A673 (cell line): Measurements from ENCODE around the gene RAP1B.

ENCODE experiments used
- EZH2 ChIP-seq: fragments of 200-600 bp; sonication (generic); IDR thresholded peaks from 2 replicates; pipeline ENCODE4 v1.6.1; 2017; ENCODE audit warnings: borderline replicate concordance, low read depth, mild to moderate bottlenecking, mixed read lengths, antibody characterized with exemption, low read length; ENCODE audit not compliant: poor library complexity, severe bottlenecking
- TF ChIP-seq, protein P1 (sequence below): fragments of 300-800, 200-600 bp; sonication (generic); conservative IDR thresholded peaks from 2 replicates; pipeline ENCODE4 v1.5.1; 2017; ENCODE audit warnings: low read depth, mild to moderate bottlenecking, antibody characterized with exemption, low read length, moderate library complexity, mixed read lengths

DNA sequence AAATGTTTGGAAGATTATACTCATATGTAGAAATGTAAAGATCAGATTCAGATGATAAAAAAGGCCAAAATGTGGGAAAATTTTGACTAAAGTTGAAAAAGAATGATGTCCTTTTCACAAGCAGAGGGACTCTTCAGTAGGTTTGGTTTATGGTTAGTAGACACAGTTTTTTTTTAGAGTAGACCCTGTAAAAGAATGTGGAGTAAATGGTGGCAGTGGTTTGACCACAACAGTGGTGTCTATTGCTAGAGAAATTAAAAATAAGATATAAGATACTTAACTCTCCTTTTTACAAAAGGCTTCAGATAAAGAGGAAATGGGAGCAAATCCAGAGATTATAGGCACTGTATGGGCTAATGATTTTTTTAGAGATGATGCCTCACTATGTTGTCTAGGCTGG, 21.8 kb downstream of the RAP1B start:
- TF ChIP-seq, protein P1, sequence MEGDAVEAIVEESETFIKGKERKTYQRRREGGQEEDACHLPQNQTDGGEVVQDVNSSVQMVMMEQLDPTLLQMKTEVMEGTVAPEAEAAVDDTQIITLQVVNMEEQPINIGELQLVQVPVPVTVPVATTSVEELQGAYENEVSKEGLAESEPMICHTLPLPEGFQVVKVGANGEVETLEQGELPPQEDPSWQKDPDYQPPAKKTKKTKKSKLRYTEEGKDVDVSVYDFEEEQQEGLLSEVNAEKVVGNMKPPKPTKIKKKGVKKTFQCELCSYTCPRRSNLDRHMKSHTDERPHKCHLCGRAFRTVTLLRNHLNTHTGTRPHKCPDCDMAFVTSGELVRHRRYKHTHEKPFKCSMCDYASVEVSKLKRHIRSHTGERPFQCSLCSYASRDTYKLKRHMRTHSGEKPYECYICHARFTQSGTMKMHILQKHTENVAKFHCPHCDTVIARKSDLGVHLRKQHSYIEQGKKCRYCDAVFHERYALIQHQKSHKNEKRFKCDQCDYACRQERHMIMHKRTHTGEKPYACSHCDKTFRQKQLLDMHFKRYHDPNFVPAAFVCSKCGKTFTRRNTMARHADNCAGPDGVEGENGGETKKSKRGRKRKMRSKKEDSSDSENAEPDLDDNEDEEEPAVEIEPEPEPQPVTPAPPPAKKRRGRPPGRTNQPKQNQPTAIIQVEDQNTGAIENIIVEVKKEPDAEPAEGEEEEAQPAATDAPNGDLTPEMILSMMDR = no peak
- TF ChIP-seq EZH2 = no peak
